Measurements from ENCODE around the gene RSPRY1. TPM values are rescaled to one million over a fixed set of nuclear protein-coding genes. Genes with fewer than 3 reads are reported as not detected.

Gene RSPRY1
- total RNA-seq, 1 donor from 2014 or later: 76.8 TPM

DNA sequence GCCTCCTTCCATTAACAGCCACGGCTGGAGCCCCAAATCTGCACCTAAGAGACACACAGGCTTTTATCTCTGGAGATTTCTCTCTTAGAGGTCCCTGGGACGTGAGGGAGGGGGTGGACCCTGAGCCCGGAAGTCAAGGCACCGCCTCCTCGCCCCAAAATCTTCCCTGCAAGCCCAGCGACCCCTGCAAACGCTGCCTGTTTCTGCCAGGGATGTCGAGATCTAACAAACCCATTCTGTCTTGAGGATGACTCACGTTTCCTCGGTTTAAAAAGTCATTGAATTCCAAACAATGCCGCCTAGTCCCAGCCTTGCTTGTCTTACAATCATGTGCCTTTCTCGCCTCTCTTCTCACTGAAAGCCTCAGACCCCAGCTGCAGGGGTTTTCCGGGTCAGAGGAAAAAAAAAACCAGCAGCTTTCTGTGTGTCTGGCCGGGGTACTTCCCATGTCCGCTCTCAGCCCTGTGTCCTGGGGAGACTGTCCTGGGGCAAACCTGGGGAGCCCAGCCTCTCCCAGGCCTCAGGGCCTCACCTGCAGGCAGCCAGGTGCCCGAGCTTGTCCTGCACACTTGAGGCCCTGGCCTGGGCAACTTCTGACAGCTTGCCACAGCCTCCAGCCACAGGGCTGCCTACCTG is 74.3 kb downstream of the RSPRY1 start:
- Mint-ChIP-seq H3K36me3 (ENCODE audit: low read depth, unreplicated experiment) (peaks cover 8% of the 10 kb centered on the region), H3K9me3 (ENCODE audit: unreplicated experiment) (no peaks in the 10 kb centered on the region), H3K27me3 (ENCODE audit: low read depth, unreplicated experiment) (no peaks in the 10 kb centered on the region), H3K4me3 (ENCODE audit: unreplicated experiment) (peak overlapping the region; percentile 12), H3K27ac (ENCODE audit: unreplicated experiment) (peak overlapping the region; percentile 83), H3K4me1 (ENCODE audit: low read depth, unreplicated experiment) (peaks cover 8% of the 10 kb centered on the region)
- FAIRE-seq (peak; percentile 76), DNase-seq (ENCODE audit: low read depth) (peak; percentile 67)
- no peak for TF ChIP-seq EZH2 (IDR thresholded peaks at IDR 0.05; ENCODE audit: insufficient read depth, low read length)
- TF ChIP-seq CTCF (IDR thresholded peaks at IDR 0.05; ENCODE audit: insufficient read depth, low read depth, low read length): no peak
- Histone ChIP-seq H3K9ac (ENCODE audit: low read length) (peak overlapping the region; percentile 44), H3K79me2 (ENCODE audit: insufficient read depth, low read length) (no peaks in the 10 kb centered on the region), H3K9me3 (ENCODE audit: insufficient read depth, low read depth, low read length) (no peaks in the 10 kb centered on the region), H3K27me3 (ENCODE audit: insufficient read depth, low read length) (no peaks in the 10 kb centered on the region), H3K27ac (ENCODE audit: low read depth, low read length) (peak overlapping the region; percentile 15), H3K4me3 (ENCODE audit: insufficient read depth, low read depth, low read length) (no peak overlapping the region), H3K36me3 (ENCODE audit: insufficient read depth, low read length) (no peaks in the 10 kb centered on the region), H3K4me2 (ENCODE audit: low read length) (peak overlapping the region; percentile 75), H2AFZ (ENCODE audit: low read depth, low read length) (peak overlapping the region; percentile 80), H4K20me1 (ENCODE audit: insufficient read depth, low read length) (no peaks in the 10 kb centered on the region), H3K4me1 (ENCODE audit: insufficient read depth, low read length) (peaks cover 9% of the 10 kb centered on the region)

GRCh38 chr16:57261806-57262205 is 75.7 kb downstream of the RSPRY1 start:
- H3K4me3 ChIP-seq (ENCODE audit: insufficient read depth, low read depth, low read length): no peak overlapping the region
- H3K4me2 ChIP-seq (ENCODE audit: low read length): no peak overlapping the region
- H3K36me3 ChIP-seq (ENCODE audit: insufficient read depth, low read length): no peaks in the 10 kb centered on the region
- no peak overlapping the region for H3K27ac ChIP-seq (ENCODE audit: low read depth, low read length)
- Mint-ChIP-seq H3K36me3 (ENCODE audit: low read depth, unreplicated experiment) (peaks cover 3% of the 10 kb centered on the region), H3K27ac (ENCODE audit: unreplicated experiment) (no peak overlapping the region), H3K4me1 (ENCODE audit: low read depth, unreplicated experiment) (peaks cover 15% of the 10 kb centered on the region), H3K27me3 (ENCODE audit: low read depth, unreplicated experiment) (no peaks in the 10 kb centered on the region), H3K9me3 (ENCODE audit: unreplicated experiment) (no peaks in the 10 kb centered on the region), H3K4me3 (ENCODE audit: unreplicated experiment) (no peak overlapping the region)
- H3K9me3 ChIP-seq (ENCODE audit: insufficient read depth, low read depth, low read length): no peaks in the 10 kb centered on the region
- DNase-seq (ENCODE audit: low read depth) (no peak), FAIRE-seq (no peak)
- TF ChIP-seq EZH2 (IDR thresholded peaks at IDR 0.05; ENCODE audit: insufficient read depth, low read length): no peak
- no peak for TF ChIP-seq CTCF (IDR thresholded peaks at IDR 0.05; ENCODE audit: insufficient read depth, low read depth, low read length)
- no peak overlapping the region for H2AFZ ChIP-seq (ENCODE audit: low read depth, low read length)
- H4K20me1 ChIP-seq (ENCODE audit: insufficient read depth, low read length): no peaks in the 10 kb centered on the region
- no peaks in the 10 kb centered on the region for H3K27me3 ChIP-seq (ENCODE audit: insufficient read depth, low read length)
- H3K9ac ChIP-seq (ENCODE audit: low read length): no peak overlapping the region
- no peaks in the 10 kb centered on the region for H3K79me2 ChIP-seq (ENCODE audit: insufficient read depth, low read length)
- H3K4me1 ChIP-seq (ENCODE audit: insufficient read depth, low read length): peaks cover 14% of the 10 kb centered on the region

DNA sequence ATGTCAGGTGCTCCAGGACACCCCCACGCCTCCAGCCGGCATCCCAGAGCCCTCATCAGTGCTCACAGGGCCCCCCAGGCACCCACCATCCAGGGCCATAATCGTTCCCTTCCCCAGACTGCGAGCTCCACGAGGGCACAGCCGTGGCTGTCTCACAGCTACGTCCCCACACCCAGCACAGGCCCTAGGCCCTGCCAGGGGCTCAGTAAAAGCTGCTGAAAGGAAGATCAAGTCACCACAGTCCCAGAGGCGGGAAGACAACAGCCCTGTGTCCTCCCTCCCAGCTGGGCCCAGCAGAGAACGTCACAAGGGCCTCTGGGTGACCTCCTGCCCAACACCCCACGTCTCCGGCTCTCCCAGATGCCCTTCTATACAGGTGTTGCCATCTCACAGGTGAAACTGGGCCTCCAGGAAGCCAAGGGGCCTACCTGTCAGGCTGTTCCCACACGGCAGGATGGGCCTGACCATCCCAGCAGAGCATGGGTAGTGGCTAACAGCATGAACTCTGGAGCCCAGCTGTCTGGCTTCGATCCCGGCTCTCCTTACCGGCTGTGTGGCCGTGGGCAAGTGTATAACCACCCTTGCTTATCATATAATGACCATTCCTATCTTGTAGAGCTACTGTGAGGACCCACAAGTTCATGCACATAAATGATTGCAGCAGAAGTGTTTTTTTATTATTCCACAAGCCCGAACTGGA is 76.9 kb downstream of the RSPRY1 start:
- Histone ChIP-seq H3K9ac (ENCODE audit: low read length) (no peak overlapping the region), H3K36me3 (ENCODE audit: insufficient read depth, low read length) (no peaks in the 10 kb centered on the region), H3K4me3 (ENCODE audit: insufficient read depth, low read depth, low read length) (no peak overlapping the region), H3K4me2 (ENCODE audit: low read length) (no peak overlapping the region), H2AFZ (ENCODE audit: low read depth, low read length) (no peak overlapping the region), H3K79me2 (ENCODE audit: insufficient read depth, low read length) (no peaks in the 10 kb centered on the region), H3K27me3 (ENCODE audit: insufficient read depth, low read length) (no peaks in the 10 kb centered on the region), H4K20me1 (ENCODE audit: insufficient read depth, low read length) (no peaks in the 10 kb centered on the region), H3K4me1 (ENCODE audit: insufficient read depth, low read length) (peaks cover 14% of the 10 kb centered on the region), H3K9me3 (ENCODE audit: insufficient read depth, low read depth, low read length) (no peaks in the 10 kb centered on the region), H3K27ac (ENCODE audit: low read depth, low read length) (no peak overlapping the region)
- TF ChIP-seq EZH2 (IDR thresholded peaks at IDR 0.05; ENCODE audit: insufficient read depth, low read length) (no peak), CTCF (IDR thresholded peaks at IDR 0.05; ENCODE audit: insufficient read depth, low read depth, low read length) (no peak)
- Mint-ChIP-seq H3K36me3 (ENCODE audit: low read depth, unreplicated experiment) (peaks cover 3% of the 10 kb centered on the region), H3K27me3 (ENCODE audit: low read depth, unreplicated experiment) (no peaks in the 10 kb centered on the region), H3K27ac (ENCODE audit: unreplicated experiment) (peak overlapping the region; percentile 42), H3K4me3 (ENCODE audit: unreplicated experiment) (no peak overlapping the region), H3K9me3 (ENCODE audit: unreplicated experiment) (no peaks in the 10 kb centered on the region), H3K4me1 (ENCODE audit: low read depth, unreplicated experiment) (peaks cover 19% of the 10 kb centered on the region)
- FAIRE-seq (no peak), DNase-seq (ENCODE audit: low read depth) (no peak)
